Anterior cingulate cortex (tissue), 58 donors: Measurements from ENCODE around the gene PITPNM1.
A peak's percentile ranks its signal among the peaks of the same experiment; 100 is the strongest.
"Not testable (repeated sequence)": the region's sequence is repeated elsewhere in the genome, so short reads cannot be mapped to it uniquely, and the experiment has no call there.

Experiments used
- DNase-seq, 58 donors: peaks; one replicate each; lab custom pipeline; 2025; lab: John Stamatoyannopoulos, UW

Gene PITPNM1

GRCh38 chr11:67504950-67505581 is at the start of gene PITPNM1:
Gene PITPNM1, minus strand, starts transcription at chr11:67505363. Its CDS starts 1,183 bp downstream, at chr11:67504180.
- peak in 32 of 58 donors; percentile 13 to 54 (median 32) for DNase-seq

DNA sequence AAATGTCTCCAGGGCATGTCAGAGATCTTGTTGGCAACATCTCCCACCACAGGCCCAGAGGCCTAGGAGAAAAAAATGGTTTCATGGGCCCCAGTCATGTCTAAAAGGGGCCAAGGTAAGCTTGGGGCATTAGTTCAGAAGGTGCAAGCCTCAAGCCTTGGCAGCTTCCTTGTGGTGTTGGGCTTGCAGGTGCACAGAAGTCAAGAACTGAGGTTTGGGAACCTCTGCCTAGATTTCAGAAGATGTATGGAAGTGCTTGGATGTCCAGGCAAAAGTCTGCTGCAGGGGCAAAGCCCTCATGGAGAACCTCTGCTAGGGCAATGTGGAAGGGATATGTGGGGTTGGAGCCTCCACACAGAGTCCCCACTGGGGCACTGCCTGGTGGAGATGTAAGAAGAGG is 46.5 kb upstream of the PITPNM1 start:
- DNase-seq, result not testable (repeated sequence)

DNA sequence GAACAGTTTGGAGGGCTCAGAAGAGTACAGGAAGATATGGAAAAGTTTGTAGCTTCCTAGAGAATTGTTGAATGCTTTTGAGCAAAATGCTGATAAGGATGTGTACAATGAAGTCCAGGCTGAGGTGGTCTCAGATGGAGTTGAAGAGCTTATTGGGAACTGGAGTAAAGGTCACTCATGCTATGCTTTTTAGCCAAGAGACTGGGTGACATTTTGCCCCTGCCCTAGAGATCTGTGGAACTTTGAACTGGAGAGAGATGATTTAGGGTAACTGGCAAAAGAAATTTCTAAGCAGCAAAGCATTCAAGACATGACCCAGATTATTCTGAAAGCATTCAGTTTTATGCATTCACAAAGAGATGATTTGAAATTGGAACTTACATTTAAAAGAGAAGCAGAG is 46.0 kb upstream of the PITPNM1 start:
- DNase-seq, result no peak

DNA sequence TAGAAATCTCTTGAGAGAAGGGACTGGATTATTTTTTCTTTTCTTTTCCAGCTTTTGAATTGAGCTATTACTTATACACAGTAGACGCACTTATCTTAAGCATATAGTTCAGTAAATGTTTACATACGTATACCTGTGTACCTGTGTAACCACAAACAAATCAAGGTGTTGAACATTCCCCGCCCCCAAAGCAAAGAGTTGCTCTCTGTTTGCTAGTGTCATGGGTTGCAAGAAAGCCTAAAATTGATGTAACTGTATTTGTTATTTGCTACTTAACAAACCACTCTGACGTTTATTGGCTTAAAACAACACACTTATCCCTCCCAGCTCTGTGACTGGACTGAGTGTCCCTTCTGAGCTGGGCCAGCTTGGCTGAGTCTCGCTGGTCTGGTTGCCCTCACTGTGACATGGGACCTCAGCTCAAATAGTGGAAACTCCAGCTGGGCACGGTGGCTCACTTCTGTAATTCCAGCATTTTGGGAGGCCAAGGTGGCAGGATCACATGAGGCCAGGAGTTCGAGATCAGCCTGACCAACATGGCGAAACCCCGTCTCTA is 43.5 kb upstream of the PITPNM1 start:
- DNase-seq, result no peak

- not testable (repeated sequence) for DNase-seq
These were observed 42.9 kb upstream of the PITPNM1 start for GRCh38 chr11:67548112-67548511.

DNA sequence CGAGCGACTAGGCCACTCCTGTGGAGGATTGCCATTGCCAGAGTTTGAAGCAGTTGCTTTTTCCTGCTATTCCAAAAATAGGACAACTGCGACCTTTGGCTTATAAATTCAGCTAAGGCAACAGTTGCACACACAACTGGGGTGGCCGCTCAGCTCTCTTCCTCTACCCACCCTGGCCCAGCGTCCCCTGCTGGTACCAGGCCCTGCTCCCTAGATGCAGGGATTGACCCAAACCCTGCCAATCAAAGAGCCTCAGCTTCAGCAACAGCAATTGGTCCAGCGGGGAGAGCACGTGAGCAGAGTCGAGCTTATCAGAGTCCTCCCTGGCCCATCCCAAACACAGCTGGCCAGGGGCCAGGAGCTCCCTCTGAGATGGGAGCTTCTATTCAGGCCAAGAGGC is 40.1 kb upstream of the PITPNM1 start:
- no peak for DNase-seq

- no peak for DNase-seq
These were observed 39.6 kb upstream of the PITPNM1 start for GRCh38 chr11:67544616-67545242.

- DNase-seq, result no peak
These were observed 38.4 kb upstream of the PITPNM1 start for GRCh38 chr11:67543585-67543984.

- no peak for DNase-seq
These were observed 37.8 kb upstream of the PITPNM1 start for GRCh38 chr11:67542971-67543370.

- DNase-seq, result no peak
These were observed 37.0 kb upstream of the PITPNM1 start for GRCh38 chr11:67542169-67542568.

- DNase-seq, result no peak
These were observed 36.0 kb upstream of the PITPNM1 start for GRCh38 chr11:67541198-67541597.

DNA sequence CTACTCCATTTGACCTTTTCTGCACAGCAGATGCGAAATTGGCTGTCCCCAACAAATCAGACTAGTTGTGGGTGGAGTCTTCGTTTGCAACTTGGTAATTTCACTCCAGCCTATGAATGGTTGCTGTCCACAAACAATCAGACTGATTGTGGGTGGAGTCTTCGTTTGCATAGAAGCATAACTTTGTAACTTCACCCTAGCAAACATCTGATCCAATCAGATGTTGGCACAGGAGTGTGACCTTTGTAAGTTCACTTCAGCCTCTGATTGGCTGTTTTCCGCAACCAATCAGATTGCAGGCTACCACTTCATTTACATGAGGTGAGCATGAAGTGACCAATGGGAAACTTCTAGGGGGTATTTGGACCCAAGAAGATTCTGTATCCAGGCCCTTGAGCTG is 34.4 kb upstream of the PITPNM1 start:
- DNase-seq, result no peak

DNA sequence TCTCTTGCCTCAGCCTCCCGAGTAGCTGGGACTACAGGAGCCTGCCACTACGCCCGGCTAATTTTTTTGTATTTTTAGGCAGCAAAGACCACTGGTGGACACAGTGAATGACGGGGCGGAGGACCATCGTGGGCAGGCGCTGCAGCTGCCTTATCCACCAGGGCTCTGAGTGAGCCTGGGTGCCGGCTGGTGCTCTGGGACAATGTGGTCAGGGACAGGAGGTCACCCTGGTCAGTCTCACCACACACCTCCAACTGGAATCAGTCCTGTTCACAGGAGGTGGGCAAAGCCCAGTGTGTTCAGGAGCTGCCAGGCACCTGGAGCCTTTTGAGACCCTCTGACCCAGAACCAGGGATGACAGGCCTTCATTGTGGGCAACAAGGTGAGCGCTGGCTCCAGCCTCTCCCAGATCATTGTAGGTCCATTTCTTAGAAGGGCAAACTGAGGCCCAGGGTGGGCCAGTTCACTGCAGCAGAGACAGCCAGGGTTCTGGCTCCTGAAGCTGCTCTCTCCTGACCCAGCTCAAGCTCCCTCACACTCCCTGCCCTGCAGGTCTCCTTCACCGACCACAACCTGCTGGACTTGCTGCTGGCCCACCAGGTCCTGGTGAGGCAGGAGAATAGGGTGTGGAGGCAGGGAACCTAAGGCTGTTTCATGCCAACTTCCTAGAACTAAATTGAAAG is 33.8 kb upstream of the PITPNM1 start:
- no peak for DNase-seq

DNA sequence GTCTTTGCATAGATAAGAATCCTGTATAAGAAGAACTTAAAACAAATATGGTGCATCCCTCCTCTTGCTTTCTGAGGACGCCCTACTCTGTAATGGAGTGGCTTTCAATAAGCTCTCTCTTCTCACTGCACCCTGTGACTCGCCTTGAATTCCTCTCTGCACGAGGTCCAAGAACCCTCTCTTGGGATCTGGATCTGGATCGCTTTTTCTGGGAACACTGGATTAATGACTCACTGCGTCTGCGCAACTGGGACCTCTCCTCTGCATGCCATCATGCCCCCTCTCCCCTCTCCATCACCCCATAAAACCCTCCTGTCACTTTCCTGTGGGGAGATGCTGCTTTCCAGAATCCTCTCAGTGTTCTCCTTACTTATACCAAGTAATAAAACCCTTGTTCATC is 33.1 kb upstream of the PITPNM1 start:
- DNase-seq, result no peak

- no peak for DNase-seq
These were observed 30.4 kb upstream of the PITPNM1 start for GRCh38 chr11:67535561-67535960.

DNA sequence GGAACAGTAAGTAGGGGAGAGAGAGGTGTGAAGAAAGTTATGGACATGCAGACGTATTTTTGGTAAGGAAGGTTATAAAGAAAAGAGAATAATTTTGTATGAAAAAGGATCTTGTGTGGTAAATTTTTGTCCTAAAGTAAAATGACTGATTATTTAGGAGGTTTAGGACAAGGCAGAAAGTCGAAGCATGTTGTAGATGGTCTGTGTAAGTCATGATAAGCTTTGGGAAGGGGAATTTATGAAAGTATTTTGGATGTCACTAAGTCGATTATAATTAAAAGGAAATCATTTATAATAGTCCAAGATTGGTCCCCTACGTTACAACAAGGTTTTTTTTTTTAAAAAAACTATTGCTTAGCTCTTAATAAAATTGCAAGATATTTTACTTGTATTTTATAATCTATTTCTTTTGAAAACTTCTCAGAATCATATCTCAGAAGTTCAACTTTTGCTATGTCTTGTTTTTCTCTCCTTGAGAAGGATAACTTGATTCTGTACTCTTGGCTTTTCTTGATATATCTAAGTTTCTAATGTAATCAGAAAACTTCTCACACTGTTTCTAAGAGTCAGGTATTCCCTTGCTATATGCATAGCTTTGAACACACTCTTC is 29.0 kb upstream of the PITPNM1 start:
- DNase-seq, result no peak

DNA sequence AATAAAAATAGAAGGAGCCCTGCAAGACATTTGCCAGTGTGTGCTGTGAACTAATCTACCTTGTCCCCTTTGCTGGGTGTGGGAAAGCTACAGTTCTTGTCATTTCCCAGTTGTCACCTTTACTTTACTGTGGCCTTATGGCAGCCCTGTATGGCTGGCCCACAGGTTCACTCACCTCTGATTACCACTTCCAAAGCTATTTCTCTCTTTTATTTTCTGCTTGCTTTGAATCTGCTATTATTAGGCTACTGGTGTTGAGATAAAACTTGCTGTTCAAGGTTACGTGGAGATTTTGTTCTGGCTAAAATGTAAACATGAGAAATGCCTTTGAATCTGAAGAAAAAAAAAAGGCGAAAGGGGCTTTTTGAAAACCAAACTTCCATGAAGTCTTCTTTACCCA is 27.7 kb upstream of the PITPNM1 start:
- no peak for DNase-seq

- no peak for DNase-seq
These were observed 25.1 kb upstream of the PITPNM1 start for GRCh38 chr11:67530282-67530592.

DNA sequence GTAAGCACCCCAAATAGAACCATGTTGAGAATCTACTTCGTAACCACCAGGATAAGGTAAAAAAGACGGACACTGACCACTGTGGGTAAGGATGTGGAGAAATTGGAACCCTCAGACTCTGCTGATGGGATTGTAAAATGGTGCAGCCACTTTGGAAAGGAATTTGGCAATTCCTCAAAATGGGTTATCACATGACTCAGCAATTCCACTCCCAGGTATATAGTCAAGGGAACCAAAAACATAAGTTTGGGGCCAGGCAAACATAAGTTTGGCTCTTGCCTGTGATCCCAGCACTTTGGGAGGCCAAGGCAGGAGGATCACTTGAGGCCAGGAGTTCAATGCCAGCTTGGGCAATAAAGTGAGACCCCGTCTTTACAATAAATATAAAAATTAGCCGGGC is 23.2 kb upstream of the PITPNM1 start:
- DNase-seq, result no peak

DNA sequence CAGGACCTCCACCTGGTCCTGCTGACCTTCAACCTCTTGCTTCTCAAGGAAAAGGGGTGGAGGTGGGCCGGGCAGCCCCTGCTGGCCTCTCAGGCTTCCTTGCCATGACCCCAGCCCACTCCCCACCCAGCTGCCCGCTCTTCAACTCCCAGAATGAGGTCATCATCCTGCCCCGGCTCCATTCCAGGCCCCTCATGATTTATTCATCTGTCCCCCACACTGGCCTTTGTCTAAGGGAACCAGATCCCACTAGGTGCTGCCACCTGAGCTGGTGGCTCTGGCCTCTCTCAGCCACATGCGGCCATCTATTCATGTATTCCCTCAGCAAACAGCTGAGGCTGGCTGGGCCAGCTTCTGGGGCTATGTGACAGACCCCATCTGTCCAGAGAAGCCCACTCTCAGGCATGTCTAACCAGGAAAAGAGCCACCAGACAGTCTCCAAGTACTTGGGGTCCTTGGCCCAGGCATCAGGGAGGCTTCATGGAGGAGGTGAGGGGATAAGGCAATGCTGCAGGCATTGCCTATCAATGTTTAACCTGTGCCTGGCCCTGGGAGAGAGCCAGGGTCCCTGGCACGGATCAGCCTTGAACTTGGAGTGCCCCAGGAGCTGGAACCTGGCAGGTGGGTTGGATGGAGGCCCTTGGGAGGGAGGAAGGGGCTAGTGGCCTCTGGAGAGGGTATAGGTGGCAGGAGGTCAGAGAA is 20.3 kb upstream of the PITPNM1 start:
- no peak for DNase-seq

- DNase-seq, result no peak
These were observed 19.3 kb upstream of the PITPNM1 start for GRCh38 chr11:67524480-67524808.
